DND-41 (cell line): ENCODE data around the gene PRRC2B.

Experiments
- EZH2 ChIP-seq: IDR thresholded peaks from 3 replicates; pipeline ENCODE4 v1.6.1; 2012; ENCODE audit warnings: borderline replicate concordance, low read depth, mild to moderate bottlenecking, moderate library complexity, low read length, inconsistent platforms; ENCODE audit not compliant: severe bottlenecking
- TF ChIP-seq, protein P1 (sequence below): IDR thresholded peaks from 2 replicates; pipeline ENCODE4 v1.5.1; 2012; ENCODE audit warnings: borderline replicate concordance, low read length, moderate library complexity, mild to moderate bottlenecking; ENCODE audit not compliant: poor library complexity, severe bottlenecking; ENCODE audit errors: extremely low read depth

DNA sequence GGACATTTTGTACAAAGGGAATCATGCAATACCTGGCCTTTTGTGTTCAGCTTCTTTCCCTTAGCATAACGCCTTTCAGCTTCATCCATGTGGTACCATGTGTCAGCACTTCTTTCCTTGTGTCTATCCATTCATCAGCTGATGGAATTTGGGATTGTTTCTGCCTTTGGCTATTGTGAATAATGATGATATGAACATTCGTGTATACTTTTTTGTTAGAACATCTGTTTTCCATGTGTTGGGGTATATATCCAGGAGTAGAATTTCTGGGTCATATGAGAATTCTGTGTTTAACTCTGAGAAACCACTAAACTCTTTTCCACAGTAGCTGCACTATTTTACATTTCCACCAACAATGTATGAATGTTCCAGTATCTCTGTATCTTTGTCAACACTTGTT lies 14.8 kb upstream of the PRRC2B start:
- TF ChIP-seq, protein P1, sequence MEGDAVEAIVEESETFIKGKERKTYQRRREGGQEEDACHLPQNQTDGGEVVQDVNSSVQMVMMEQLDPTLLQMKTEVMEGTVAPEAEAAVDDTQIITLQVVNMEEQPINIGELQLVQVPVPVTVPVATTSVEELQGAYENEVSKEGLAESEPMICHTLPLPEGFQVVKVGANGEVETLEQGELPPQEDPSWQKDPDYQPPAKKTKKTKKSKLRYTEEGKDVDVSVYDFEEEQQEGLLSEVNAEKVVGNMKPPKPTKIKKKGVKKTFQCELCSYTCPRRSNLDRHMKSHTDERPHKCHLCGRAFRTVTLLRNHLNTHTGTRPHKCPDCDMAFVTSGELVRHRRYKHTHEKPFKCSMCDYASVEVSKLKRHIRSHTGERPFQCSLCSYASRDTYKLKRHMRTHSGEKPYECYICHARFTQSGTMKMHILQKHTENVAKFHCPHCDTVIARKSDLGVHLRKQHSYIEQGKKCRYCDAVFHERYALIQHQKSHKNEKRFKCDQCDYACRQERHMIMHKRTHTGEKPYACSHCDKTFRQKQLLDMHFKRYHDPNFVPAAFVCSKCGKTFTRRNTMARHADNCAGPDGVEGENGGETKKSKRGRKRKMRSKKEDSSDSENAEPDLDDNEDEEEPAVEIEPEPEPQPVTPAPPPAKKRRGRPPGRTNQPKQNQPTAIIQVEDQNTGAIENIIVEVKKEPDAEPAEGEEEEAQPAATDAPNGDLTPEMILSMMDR, result no peak
- no peak for TF ChIP-seq EZH2
